Measurements from ENCODE around the gene EYA3.
A peak's percentile ranks its signal among the peaks of the same experiment; 100 is the strongest.

The EYA3 gene

GRCh38 chr1:28112388-28113241, 24.2 kb upstream of the EYA3 start:
- peak; percentile 70 for DNase-seq

GRCh38 chr1:28111157-28111556, 22.7 kb upstream of the EYA3 start:
- no peak for DNase-seq

- peak; percentile 36 for DNase-seq
Measured at GRCh38 chr1:28110555-28110954, 22.1 kb upstream of the EYA3 start.

- no peak for DNase-seq
Measured at GRCh38 chr1:28109639-28110038, 21.2 kb upstream of the EYA3 start.

GRCh38 chr1:28108001-28108400, 19.6 kb upstream of the EYA3 start:
- no peak for DNase-seq

GRCh38 chr1:28104866-28105467, 16.6 kb upstream of the EYA3 start:
- DNase-seq = peak; percentile 33

GRCh38 chr1:28102189-28102588, 13.8 kb upstream of the EYA3 start:
- no peak for DNase-seq

GRCh38 chr1:28099050-28099769, 10.8 kb upstream of the EYA3 start:
- peak; percentile 57 for DNase-seq

- no peak for DNase-seq
Measured at GRCh38 chr1:28097100-28097472, 8.7 kb upstream of the EYA3 start.

GRCh38 chr1:28096210-28097099, 8.0 kb upstream of the EYA3 start:
- no peak for DNase-seq

- DNase-seq = peak; percentile 46
Measured at GRCh38 chr1:28091043-28091781, 2.8 kb upstream of the EYA3 start.

- DNase-seq = no peak
Measured at GRCh38 chr1:28087614-28088167, 719 bp downstream of the EYA3 start.

- no peak for DNase-seq
Measured at GRCh38 chr1:28086651-28087050, 1.8 kb downstream of the EYA3 start.

- DNase-seq = no peak
Measured at GRCh38 chr1:28085129-28085528, 3.3 kb downstream of the EYA3 start.

- DNase-seq = no peak
Measured at GRCh38 chr1:28083876-28084275, 4.5 kb downstream of the EYA3 start.

GRCh38 chr1:28078680-28079626, 9.5 kb downstream of the EYA3 start:
- peak; percentile 68 for DNase-seq

GRCh38 chr1:28078262-28078661, 10.1 kb downstream of the EYA3 start:
- no peak for DNase-seq

GRCh38 chr1:28074892-28075511, 13.4 kb downstream of the EYA3 start:
- DNase-seq = no peak

- no peak for DNase-seq
Measured at GRCh38 chr1:28073867-28074266, 14.5 kb downstream of the EYA3 start.

GRCh38 chr1:28071813-28072212, 16.6 kb downstream of the EYA3 start:
- no peak for DNase-seq
